ENCODE results near the gene TCEA2. TPM values are rescaled to one million over a fixed set of nuclear protein-coding genes. Genes with fewer than 3 reads are reported as not detected.

The TCEA2 gene
- total and polyA plus RNA-seq, 2 of the 13 experiments (the other 11 are each of a cell fraction or from before 2014, with no cell fraction given): 28.1 to 33.7 TPM

GRCh38 chr20:64052987-64053840 lies 9.8 kb upstream of the TCEA2 start (continued):
- TF ChIP-seq CREB3 (CRISPR knock-in tag; IDR thresholded peaks at IDR 0.05) (no peak), IKZF4 (CRISPR knock-in tag; IDR thresholded peaks at IDR 0.05; ENCODE audit: borderline replicate concordance, low read depth, not compliant biosample characterization) (no peak), ZNF431 (CRISPR knock-in tag; IDR thresholded peaks at IDR 0.05; ENCODE audit: borderline replicate concordance, low read depth) (no peak), ZNF816 (CRISPR knock-in tag; IDR thresholded peaks at IDR 0.05; ENCODE audit: borderline replicate concordance) (no peak), ZNF260 (CRISPR knock-in tag; IDR thresholded peaks at IDR 0.05; ENCODE audit: borderline replicate concordance, low read depth) (0 out of 2 replicates have a peak, but pooled peaks have one; percentile 32), ZNF644 (CRISPR knock-in tag; IDR thresholded peaks at IDR 0.05; ENCODE audit: low read depth) (no peak), ZMYM3 (CRISPR knock-in tag; IDR thresholded peaks at IDR 0.05) (peak; percentile 61; the same call in 1 of the 2 replicates), E2F1 (CRISPR knock-in tag; IDR thresholded peaks at IDR 0.05) (no peak), ZNF17 (CRISPR knock-in tag; IDR thresholded peaks at IDR 0.05) (no peak), NFATC3 (CRISPR knock-in tag; IDR thresholded peaks at IDR 0.05) (no peak), AKAP8 (CRISPR knock-in tag; IDR thresholded peaks at IDR 0.05) (peak; percentile 63; the same call in 1 of the 2 replicates), ESRRA (CRISPR knock-in tag; IDR thresholded peaks at IDR 0.05; ENCODE audit: low read depth) (0 out of 2 replicates have a peak, but pooled peaks have one; percentile 25), CAMTA2 (CRISPR knock-in tag; IDR thresholded peaks at IDR 0.05; ENCODE audit: borderline replicate concordance) (no peak), ZSCAN5A (CRISPR knock-in tag; IDR thresholded peaks at IDR 0.05; ENCODE audit: borderline replicate concordance) (0 out of 2 replicates have a peak, but pooled peaks have one; percentile 73), ELF3 (CRISPR knock-in tag; IDR thresholded peaks at IDR 0.05) (peak; percentile 64), ZGPAT (CRISPR knock-in tag; IDR thresholded peaks at IDR 0.05) (no peak), SMAD9 (CRISPR knock-in tag; IDR thresholded peaks at IDR 0.05) (no peak), ZNF382 (CRISPR knock-in tag; IDR thresholded peaks at IDR 0.05; ENCODE audit: borderline replicate concordance) (no peak), POGK (CRISPR knock-in tag; conservative IDR thresholded peaks at IDR 0.05) (peak; percentile 16; the same call in 1 of the 2 replicates), ZMAT5 (CRISPR knock-in tag; IDR thresholded peaks at IDR 0.05; ENCODE audit: borderline replicate concordance, low read depth) (no peak), ZNF354B (CRISPR knock-in tag; IDR thresholded peaks at IDR 0.05) (peak; percentile 96; the same call in 1 of the 2 replicates)
